Chondrocyte (in vitro differentiated cells): Measurements from ENCODE around the gene CKLF. TPM values are rescaled to one million over a fixed set of nuclear protein-coding genes. Genes with fewer than 3 reads are reported as not detected.

ENCODE experiments used
- DNase-seq: peaks from one replicate; pipeline ENCODE4 v3.0.0; 2021; ENCODE audit warnings: mixed read lengths, low spot score
- H3K27ac Mint-ChIP-seq: one replicate; pipeline ENCODE4 v1.8.0; 2021; ENCODE audit warnings: mild to moderate bottlenecking, moderate library complexity, mixed read lengths; ENCODE audit not compliant: unreplicated experiment
- H3K27me3 Mint-ChIP-seq: 2 replicates; pipeline ENCODE4 v1.8.0; 2021; ENCODE audit warnings: low read depth, mixed read lengths
- H3K36me3 Mint-ChIP-seq: 2 replicates; pipeline ENCODE4 v1.8.0; 2021; ENCODE audit warnings: low read depth, mixed read lengths
- H3K4me1 Mint-ChIP-seq: 2 replicates; pipeline ENCODE4 v1.8.0; 2021; ENCODE audit warnings: low read depth, mild to moderate bottlenecking, mixed read lengths
- H3K4me3 Mint-ChIP-seq: one replicate; pipeline ENCODE4 v1.8.0; 2021; ENCODE audit warnings: mild to moderate bottlenecking, moderate library complexity, mixed read lengths; ENCODE audit not compliant: unreplicated experiment
- H3K9me3 Mint-ChIP-seq: 2 replicates; pipeline ENCODE4 v1.8.0; 2021; ENCODE audit warnings: low read depth, mixed read lengths
- total RNA-seq: library from RNA; stranded (reverse); gene quantifications from 3 replicates; pipeline ENCODE4 v1.2.1, GENCODE V29; 2021
- TF ChIP-seq, protein P1 (sequence below): fragments of 200-600 bp; sonication (generic); IDR thresholded peaks from 2 replicates; pipeline ENCODE4 v1.5.0; 2021; ENCODE audit warnings: antibody characterized with exemption, mild to moderate bottlenecking, moderate library complexity

The CKLF gene
- total RNA-seq, 1 donor from 2014 or later = 47.3 TPM

DNA sequence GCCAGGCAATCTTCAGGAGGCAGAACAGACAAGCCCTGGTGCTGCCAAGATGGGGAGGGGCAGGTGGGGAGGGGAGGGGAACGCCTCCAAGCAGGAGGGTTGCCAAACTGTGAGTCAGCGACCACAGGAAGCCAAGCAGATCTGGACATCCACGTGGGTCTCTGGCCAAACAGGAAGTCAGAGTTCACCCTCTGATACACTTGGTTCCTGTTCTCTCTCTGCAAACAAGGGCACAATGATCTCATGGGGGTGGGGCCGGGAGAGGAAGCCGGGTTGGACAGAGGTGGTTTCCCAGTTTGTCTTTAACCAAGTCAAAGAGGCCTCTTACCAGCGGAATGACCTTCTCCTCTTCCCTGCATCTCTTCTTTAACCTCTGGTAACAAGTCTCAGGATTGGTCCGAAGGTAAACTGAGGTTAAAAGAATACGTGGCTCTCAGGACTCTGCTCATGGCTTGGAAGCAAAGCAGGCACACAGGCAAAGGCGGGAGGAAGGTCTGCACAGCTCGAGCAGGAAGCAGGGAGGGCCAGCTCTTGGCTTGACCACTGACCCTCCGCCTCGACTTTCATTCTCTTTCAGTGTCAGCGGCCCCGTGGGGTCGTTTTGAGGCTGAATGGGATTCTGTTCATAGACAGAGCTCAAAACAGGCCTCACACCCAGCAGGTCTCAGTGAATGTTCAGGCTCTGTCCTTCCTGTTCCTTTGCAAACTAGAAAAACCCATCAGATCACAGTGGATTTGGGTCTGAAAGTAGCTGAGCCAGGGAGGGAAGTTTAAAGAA lies 35.4 kb upstream of the CKLF start:
- no peaks in the 10 kb centered on the region for H3K27me3 Mint-ChIP-seq
- TF ChIP-seq, protein P1, sequence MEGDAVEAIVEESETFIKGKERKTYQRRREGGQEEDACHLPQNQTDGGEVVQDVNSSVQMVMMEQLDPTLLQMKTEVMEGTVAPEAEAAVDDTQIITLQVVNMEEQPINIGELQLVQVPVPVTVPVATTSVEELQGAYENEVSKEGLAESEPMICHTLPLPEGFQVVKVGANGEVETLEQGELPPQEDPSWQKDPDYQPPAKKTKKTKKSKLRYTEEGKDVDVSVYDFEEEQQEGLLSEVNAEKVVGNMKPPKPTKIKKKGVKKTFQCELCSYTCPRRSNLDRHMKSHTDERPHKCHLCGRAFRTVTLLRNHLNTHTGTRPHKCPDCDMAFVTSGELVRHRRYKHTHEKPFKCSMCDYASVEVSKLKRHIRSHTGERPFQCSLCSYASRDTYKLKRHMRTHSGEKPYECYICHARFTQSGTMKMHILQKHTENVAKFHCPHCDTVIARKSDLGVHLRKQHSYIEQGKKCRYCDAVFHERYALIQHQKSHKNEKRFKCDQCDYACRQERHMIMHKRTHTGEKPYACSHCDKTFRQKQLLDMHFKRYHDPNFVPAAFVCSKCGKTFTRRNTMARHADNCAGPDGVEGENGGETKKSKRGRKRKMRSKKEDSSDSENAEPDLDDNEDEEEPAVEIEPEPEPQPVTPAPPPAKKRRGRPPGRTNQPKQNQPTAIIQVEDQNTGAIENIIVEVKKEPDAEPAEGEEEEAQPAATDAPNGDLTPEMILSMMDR = no peak
- no peak for DNase-seq
- peaks cover 72% of the 10 kb centered on the region for H3K4me1 Mint-ChIP-seq
- H3K36me3 Mint-ChIP-seq = peaks cover 9% of the 10 kb centered on the region
- H3K9me3 Mint-ChIP-seq = no peaks in the 10 kb centered on the region
- H3K27ac Mint-ChIP-seq = peak overlapping the region; percentile 97
- H3K4me3 Mint-ChIP-seq = peak overlapping the region; percentile 24

DNA sequence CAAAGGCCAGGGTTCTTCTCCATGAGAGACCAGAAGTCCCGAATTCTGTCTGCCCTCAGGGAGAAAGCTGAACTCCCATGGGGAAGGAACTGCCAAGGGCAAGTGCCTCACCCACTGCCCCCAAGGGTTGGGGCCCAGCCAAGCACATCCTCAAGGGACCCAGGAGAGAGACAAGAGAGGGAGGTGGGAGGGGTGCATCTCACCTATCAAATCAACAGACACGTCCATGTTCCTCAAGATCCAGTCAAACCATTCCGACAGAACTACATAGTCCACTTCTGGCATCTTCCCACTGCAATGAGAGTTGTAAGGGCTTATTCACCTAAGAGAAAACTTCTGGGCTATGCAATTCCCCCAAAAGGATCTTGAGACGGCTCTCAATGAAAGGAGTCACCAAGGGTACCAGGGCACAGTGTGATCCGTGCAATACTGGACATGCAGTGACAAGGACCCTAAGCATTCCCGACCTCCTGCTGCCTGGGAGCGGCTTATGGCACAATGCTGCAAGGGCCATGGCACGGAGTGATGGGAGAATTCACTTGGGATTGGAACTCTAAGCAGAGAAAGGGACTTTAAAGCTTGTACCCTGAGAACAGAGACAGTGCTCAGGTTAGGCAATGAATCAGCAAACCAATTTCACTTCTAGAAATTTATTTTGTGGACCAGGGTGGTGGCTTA lies 34.7 kb upstream of the CKLF start:
- H3K36me3 Mint-ChIP-seq = peaks cover 9% of the 10 kb centered on the region
- H3K27ac Mint-ChIP-seq = peak overlapping the region; percentile 97
- TF ChIP-seq, protein P1 = no peak
- H3K4me1 Mint-ChIP-seq = peaks cover 72% of the 10 kb centered on the region
- no peak for DNase-seq
- no peaks in the 10 kb centered on the region for H3K9me3 Mint-ChIP-seq
- no peak overlapping the region for H3K4me3 Mint-ChIP-seq
- H3K27me3 Mint-ChIP-seq = no peaks in the 10 kb centered on the region

DNA sequence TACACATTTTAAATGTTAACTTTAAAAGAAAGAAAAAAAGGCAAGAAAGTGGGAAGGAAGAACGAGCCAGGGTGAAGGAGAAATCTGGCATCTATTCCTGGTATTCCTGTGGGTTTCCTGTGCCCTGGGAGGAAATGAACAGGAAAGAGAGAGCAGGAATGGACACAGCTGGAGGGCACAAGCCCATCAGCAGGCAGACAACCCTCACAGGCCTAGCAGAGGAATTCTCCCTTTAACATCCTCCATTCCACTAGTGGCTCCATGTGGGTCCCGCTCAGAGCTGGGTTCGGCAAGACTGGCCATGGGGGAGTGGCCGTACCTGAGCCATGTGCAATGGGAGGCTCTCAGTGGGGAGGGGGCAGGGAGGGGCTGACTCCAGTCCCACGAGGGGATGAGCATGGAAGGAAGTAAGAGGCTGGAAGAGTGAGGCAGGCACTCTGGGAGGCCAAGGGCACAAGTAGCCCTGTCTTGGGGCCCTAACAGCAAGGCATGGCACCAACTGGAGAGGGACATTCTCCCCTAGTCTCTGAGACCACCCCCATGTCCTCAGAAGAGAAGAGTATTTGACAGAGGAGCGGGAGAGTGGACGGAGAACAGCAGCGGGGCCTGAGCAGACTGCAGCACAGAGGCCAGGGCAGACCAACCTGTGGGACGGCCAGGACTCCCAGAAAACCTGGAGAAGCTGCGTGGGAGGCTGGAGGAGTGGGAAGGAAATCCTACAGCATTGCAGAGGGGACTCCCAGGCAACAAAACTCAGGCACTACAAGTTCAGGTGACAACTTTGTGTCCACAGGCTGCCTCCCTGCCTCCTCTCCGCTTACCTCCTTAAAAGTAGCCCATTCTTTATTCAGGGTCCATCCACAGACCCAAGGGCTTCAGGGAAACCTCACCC lies 32.6 kb upstream of the CKLF start:
- TF ChIP-seq, protein P1 = no peak
- Mint-ChIP-seq H3K4me3 (no peak overlapping the region), H3K36me3 (peaks cover 5% of the 10 kb centered on the region), H3K9me3 (no peaks in the 10 kb centered on the region), H3K27me3 (no peaks in the 10 kb centered on the region), H3K27ac (peak overlapping the region; percentile 23), H3K4me1 (peaks cover 70% of the 10 kb centered on the region)
- no peak for DNase-seq

DNA sequence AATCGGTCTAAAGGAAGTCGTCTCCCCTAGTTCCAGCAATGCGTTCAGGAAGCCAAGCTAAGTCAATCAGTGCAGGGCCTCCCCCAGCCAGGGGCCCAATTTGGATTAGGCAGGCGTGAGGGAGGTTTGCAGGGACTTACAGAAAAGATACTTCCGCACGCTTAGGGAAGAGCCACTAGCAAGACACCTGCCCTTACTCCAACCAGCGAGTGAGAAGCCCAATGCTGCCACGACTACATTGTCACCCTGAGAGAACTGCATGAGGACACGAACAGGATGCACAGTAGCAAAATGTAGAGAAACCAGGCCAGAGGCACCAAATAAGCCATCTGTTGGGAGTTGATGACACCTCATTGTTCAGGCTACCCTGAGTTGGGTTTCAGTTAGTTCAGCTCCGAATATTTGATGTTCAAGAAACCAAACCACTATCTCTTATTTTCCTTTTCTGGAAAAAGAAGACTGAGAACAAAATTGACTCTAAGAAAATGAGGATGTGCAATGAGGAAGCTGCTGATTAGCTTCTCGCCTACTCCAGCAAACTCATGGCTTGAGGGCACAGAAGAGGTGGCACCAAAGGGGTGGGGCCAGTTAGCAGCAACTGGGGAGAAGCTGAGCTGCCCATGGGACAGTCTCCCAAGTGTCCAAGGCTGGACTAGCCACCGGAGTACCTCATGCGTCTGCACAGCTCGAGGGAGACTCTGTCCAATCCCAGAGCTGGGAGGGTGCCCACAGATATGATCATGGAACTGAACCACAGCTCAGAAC lies 31.8 kb upstream of the CKLF start:
- H3K27ac Mint-ChIP-seq = peak overlapping the region; percentile 23
- TF ChIP-seq, protein P1 = no peak
- H3K36me3 Mint-ChIP-seq = peaks cover 2% of the 10 kb centered on the region
- no peak overlapping the region for H3K4me3 Mint-ChIP-seq
- no peaks in the 10 kb centered on the region for H3K27me3 Mint-ChIP-seq
- DNase-seq = no peak
- H3K9me3 Mint-ChIP-seq = no peaks in the 10 kb centered on the region
- H3K4me1 Mint-ChIP-seq = peaks cover 65% of the 10 kb centered on the region
